ENCODE measurements around the gene RPUSD4.

GRCh38 chr11:126175393-126175792 is 36.1 kb downstream of the RPUSD4 start:
- TF ChIP-seq CTCF (IDR thresholded peaks at IDR 0.05) (no peak), EZH2 (IDR thresholded peaks at IDR 0.05) (no peak)
